ENCODE results near the gene BHLHA15.

Gene BHLHA15

GRCh38 chr7:98186452-98187137 is 24.6 kb upstream of the BHLHA15 start:
- 87 to 95% methylated on average over 9 of the region's 9 CpGs for whole genome bisulfite sequencing, 2 experiments
- H3K9me3 ChIP-seq (ENCODE audit: control insufficient read depth, low read length): no peaks in the 10 kb centered on the region
- no peak overlapping the region for H3K4me3 ChIP-seq (ENCODE audit: insufficient read depth, low read depth, low read length)
- no peaks in the 10 kb centered on the region for H3K4me1 ChIP-seq (ENCODE audit: control insufficient read depth, insufficient read depth, low read length)
- no peak overlapping the region for H3K27ac ChIP-seq (ENCODE audit: insufficient read depth, low read depth, low read length, poor library complexity, severe bottlenecking)
- no peaks in the 10 kb centered on the region for H3K36me3 ChIP-seq (ENCODE audit: control insufficient read depth, insufficient read depth, low read length)
- H3K27me3 ChIP-seq (ENCODE audit: control insufficient read depth, insufficient read depth, low read length, poor library complexity, severe bottlenecking): no peaks in the 10 kb centered on the region

- H3K4me3 ChIP-seq (ENCODE audit: insufficient read depth, low read depth, low read length): no peak overlapping the region
- H3K4me1 ChIP-seq (ENCODE audit: control insufficient read depth, insufficient read depth, low read length): no peaks in the 10 kb centered on the region
- H3K27me3 ChIP-seq (ENCODE audit: control insufficient read depth, insufficient read depth, low read length, poor library complexity, severe bottlenecking): no peaks in the 10 kb centered on the region
- WGBS, 2 experiments: 94 to 100% methylated on average over 1 of the region's 1 CpG
- H3K9me3 ChIP-seq (ENCODE audit: control insufficient read depth, low read length): no peaks in the 10 kb centered on the region
- no peaks in the 10 kb centered on the region for H3K36me3 ChIP-seq (ENCODE audit: control insufficient read depth, insufficient read depth, low read length)
- no peak overlapping the region for H3K27ac ChIP-seq (ENCODE audit: insufficient read depth, low read depth, low read length, poor library complexity, severe bottlenecking)
Observed at GRCh38 chr7:98187138-98187502, 24.1 kb upstream of the BHLHA15 start.

GRCh38 chr7:98189559-98189958 is 21.7 kb upstream of the BHLHA15 start:
- no peaks in the 10 kb centered on the region for H3K27me3 ChIP-seq (ENCODE audit: control insufficient read depth, insufficient read depth, low read length, poor library complexity, severe bottlenecking)
- H3K27ac ChIP-seq (ENCODE audit: insufficient read depth, low read depth, low read length, poor library complexity, severe bottlenecking): no peak overlapping the region
- no peak overlapping the region for H3K4me3 ChIP-seq (ENCODE audit: insufficient read depth, low read depth, low read length)
- H3K36me3 ChIP-seq (ENCODE audit: control insufficient read depth, insufficient read depth, low read length): peaks cover 6% of the 10 kb centered on the region
- no peaks in the 10 kb centered on the region for H3K4me1 ChIP-seq (ENCODE audit: control insufficient read depth, insufficient read depth, low read length)
- 94 to 95% methylated on average over 11 of the region's 11 CpGs for WGBS, 2 experiments
- no peaks in the 10 kb centered on the region for H3K9me3 ChIP-seq (ENCODE audit: control insufficient read depth, low read length)

- no peaks in the 10 kb centered on the region for H3K27me3 ChIP-seq (ENCODE audit: control insufficient read depth, insufficient read depth, low read length, poor library complexity, severe bottlenecking)
- 96% methylated on average over 32 of the region's 32 CpGs for WGBS, 2 experiments
- no peaks in the 10 kb centered on the region for H3K4me1 ChIP-seq (ENCODE audit: control insufficient read depth, insufficient read depth, low read length)
- H3K36me3 ChIP-seq (ENCODE audit: control insufficient read depth, insufficient read depth, low read length): peaks cover 6% of the 10 kb centered on the region
- H3K4me3 ChIP-seq (ENCODE audit: insufficient read depth, low read depth, low read length): no peak overlapping the region
- no peaks in the 10 kb centered on the region for H3K9me3 ChIP-seq (ENCODE audit: control insufficient read depth, low read length)
- H3K27ac ChIP-seq (ENCODE audit: insufficient read depth, low read depth, low read length, poor library complexity, severe bottlenecking): no peak overlapping the region
Observed at GRCh38 chr7:98191668-98192431, 19.4 kb upstream of the BHLHA15 start.

DNA sequence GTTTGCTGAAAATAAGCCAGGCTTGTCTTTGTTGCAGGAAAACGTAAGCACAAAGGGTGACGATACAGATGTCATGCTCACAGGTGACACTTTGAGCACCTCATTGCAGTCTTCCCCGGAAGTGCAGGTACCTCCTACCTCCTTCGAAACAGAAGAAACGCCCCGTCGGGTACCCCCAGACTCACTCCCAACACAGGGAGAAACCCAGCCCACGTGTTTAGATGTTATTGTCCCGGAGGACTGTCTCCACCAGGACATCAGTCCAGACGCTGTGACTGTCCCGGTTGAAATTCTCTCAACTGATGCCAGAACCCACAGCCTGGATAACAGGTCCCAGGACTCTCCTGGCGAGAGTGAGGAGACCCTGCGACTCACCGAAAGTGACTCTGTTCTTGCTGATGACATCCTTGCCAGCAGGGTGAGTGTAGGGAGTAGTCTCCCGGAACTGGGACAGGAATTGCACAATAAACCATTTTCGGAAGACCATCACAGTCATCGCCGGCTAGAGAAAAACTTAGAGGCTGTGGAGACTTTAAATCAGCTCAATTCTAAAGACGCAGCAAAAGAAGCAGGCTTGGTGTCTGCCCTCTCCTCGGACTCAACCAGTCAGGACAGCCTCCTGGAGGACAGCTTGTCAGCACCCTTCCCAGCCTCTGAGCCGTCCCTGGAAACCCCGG is 18.3 kb upstream of the BHLHA15 start:
- Histone ChIP-seq H3K4me1 (ENCODE audit: control insufficient read depth, insufficient read depth, low read length) (no peaks in the 10 kb centered on the region), H3K36me3 (ENCODE audit: control insufficient read depth, insufficient read depth, low read length) (peaks cover 6% of the 10 kb centered on the region), H3K27ac (ENCODE audit: insufficient read depth, low read depth, low read length, poor library complexity, severe bottlenecking) (no peak overlapping the region), H3K9me3 (ENCODE audit: control insufficient read depth, low read length) (no peaks in the 10 kb centered on the region), H3K4me3 (ENCODE audit: insufficient read depth, low read depth, low read length) (no peak overlapping the region), H3K27me3 (ENCODE audit: control insufficient read depth, insufficient read depth, low read length, poor library complexity, severe bottlenecking) (no peaks in the 10 kb centered on the region)
- WGBS, 2 experiments: 94% methylated on average over 22 of the region's 22 CpGs

GRCh38 chr7:98193474-98194180 is 17.6 kb upstream of the BHLHA15 start:
- H3K27me3 ChIP-seq (ENCODE audit: control insufficient read depth, insufficient read depth, low read length, poor library complexity, severe bottlenecking): no peaks in the 10 kb centered on the region
- WGBS, 2 experiments: 96 to 97% methylated on average over 37 of the region's 37 CpGs
- H3K36me3 ChIP-seq (ENCODE audit: control insufficient read depth, insufficient read depth, low read length): peaks cover 6% of the 10 kb centered on the region
- no peak overlapping the region for H3K27ac ChIP-seq (ENCODE audit: insufficient read depth, low read depth, low read length, poor library complexity, severe bottlenecking)
- H3K4me3 ChIP-seq (ENCODE audit: insufficient read depth, low read depth, low read length): no peak overlapping the region
- no peaks in the 10 kb centered on the region for H3K9me3 ChIP-seq (ENCODE audit: control insufficient read depth, low read length)
- no peaks in the 10 kb centered on the region for H3K4me1 ChIP-seq (ENCODE audit: control insufficient read depth, insufficient read depth, low read length)

- Histone ChIP-seq H3K27me3 (ENCODE audit: control insufficient read depth, insufficient read depth, low read length, poor library complexity, severe bottlenecking) (no peaks in the 10 kb centered on the region), H3K36me3 (ENCODE audit: control insufficient read depth, insufficient read depth, low read length) (peaks cover 6% of the 10 kb centered on the region), H3K4me3 (ENCODE audit: insufficient read depth, low read depth, low read length) (no peak overlapping the region), H3K9me3 (ENCODE audit: control insufficient read depth, low read length) (no peaks in the 10 kb centered on the region), H3K27ac (ENCODE audit: insufficient read depth, low read depth, low read length, poor library complexity, severe bottlenecking) (no peak overlapping the region), H3K4me1 (ENCODE audit: control insufficient read depth, insufficient read depth, low read length) (no peaks in the 10 kb centered on the region)
- 95% methylated on average over 26 to 27 of the region's 28 CpGs for WGBS, 2 experiments
Observed at GRCh38 chr7:98194186-98194585, 17.1 kb upstream of the BHLHA15 start.

- WGBS, 2 experiments: 94 to 95% methylated on average over 8 of the region's 8 CpGs
- Histone ChIP-seq H3K27ac (ENCODE audit: insufficient read depth, low read depth, low read length, poor library complexity, severe bottlenecking) (no peak overlapping the region), H3K36me3 (ENCODE audit: control insufficient read depth, insufficient read depth, low read length) (peaks cover 6% of the 10 kb centered on the region), H3K4me1 (ENCODE audit: control insufficient read depth, insufficient read depth, low read length) (no peaks in the 10 kb centered on the region), H3K27me3 (ENCODE audit: control insufficient read depth, insufficient read depth, low read length, poor library complexity, severe bottlenecking) (no peaks in the 10 kb centered on the region), H3K9me3 (ENCODE audit: control insufficient read depth, low read length) (no peaks in the 10 kb centered on the region), H3K4me3 (ENCODE audit: insufficient read depth, low read depth, low read length) (no peak overlapping the region)
Observed at GRCh38 chr7:98194672-98195457, 16.4 kb upstream of the BHLHA15 start.

DNA sequence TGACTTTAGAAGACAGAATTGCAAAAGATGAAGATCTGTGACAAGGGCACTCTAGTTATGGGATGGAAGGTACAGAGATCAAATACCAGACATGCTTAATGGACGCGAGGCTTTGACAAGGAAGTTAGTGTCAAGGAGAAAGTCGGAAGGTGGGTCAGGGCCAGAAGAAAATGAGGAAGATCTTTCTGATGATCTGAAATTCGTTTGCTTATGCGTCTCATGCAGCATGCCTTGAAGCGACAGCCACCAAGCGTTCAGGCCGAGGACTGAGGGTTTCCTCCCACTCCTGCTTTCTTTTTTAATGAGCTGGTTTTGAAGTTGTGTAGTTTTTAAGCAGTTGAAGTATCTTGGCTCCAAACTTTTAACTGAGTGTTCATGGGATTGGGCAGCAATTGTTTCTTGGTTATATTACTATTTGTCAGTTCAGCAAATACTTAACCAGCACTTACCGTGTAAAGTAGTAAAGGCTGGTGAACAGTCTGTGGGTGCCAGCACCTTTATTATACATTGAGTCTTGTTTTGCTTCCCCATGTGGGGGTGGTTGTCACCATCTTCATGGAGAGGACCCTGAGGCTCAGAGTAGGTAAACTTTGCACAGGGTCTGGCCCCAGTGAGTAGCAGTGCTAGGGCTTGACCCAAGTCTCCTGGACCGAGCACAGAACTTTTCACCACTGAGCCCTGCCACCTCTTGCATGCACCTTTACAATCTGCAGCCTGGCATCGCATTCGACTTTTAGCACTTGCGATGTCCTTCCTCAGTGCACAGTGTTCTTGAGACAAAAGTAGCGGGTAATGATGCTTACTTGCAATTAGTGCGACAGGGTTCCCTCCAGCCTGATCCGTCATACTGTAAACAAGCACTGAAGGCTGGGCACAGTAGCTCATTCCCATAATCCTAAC is 14.3 kb upstream of the BHLHA15 start:
- Histone ChIP-seq H3K36me3 (ENCODE audit: control insufficient read depth, insufficient read depth, low read length) (peaks cover 6% of the 10 kb centered on the region), H3K4me1 (ENCODE audit: control insufficient read depth, insufficient read depth, low read length) (no peaks in the 10 kb centered on the region), H3K27ac (ENCODE audit: insufficient read depth, low read depth, low read length, poor library complexity, severe bottlenecking) (no peak overlapping the region), H3K9me3 (ENCODE audit: control insufficient read depth, low read length) (no peaks in the 10 kb centered on the region), H3K4me3 (ENCODE audit: insufficient read depth, low read depth, low read length) (no peak overlapping the region), H3K27me3 (ENCODE audit: control insufficient read depth, insufficient read depth, low read length, poor library complexity, severe bottlenecking) (no peaks in the 10 kb centered on the region)
- 97% methylated on average over 16 of the region's 16 CpGs for WGBS, 2 experiments

Measured in ectodermal cell (in vitro differentiated cells).